ENCODE data around the gene DPP6. TPM values are rescaled to one million over a fixed set of nuclear protein-coding genes. Genes with fewer than 3 reads are reported as not detected.

The DPP6 gene
- total and polyA plus RNA-seq, 2 donors (not counting 1 experiment from before 2014, with no cell fraction given): not detected

DNA sequence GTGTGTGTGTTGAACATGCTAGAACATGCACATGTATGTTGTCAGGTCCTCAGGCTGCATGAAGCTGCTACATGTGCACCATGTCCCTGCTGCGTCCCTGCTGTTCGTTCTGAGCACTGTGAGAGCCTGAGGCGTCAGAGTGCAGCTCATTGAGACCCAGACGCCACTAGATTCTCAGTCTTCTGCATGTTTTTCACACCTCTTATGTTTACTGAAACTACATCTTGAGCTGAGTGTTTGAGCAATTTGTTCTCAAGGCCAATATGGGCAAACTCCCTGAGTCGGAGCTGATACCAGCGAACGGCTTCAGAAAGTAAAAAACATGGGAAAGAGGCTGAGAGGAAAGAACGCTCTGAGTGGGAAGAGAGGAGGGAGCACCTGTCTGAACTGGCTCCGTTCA lies 600.4 kb downstream of the DPP6 start:
- H3K4me1 Mint-ChIP-seq: no peaks in the 10 kb centered on the region
- H3K27me3 Mint-ChIP-seq: no peaks in the 10 kb centered on the region
- no peak for DNase-seq
- H3K9me3 Mint-ChIP-seq (ENCODE audit: insufficient read depth): no peaks in the 10 kb centered on the region
- CTCF ChIA-PET: no interaction called here
- Histone ChIP-seq H3K79me2 (ENCODE audit: control insufficient read depth, insufficient read depth, low read length) (no peaks in the 10 kb centered on the region), H3K4me2 (replicated peaks; ENCODE audit: low read depth, low read length, poor library complexity, severe bottlenecking) (no peak overlapping the region), H3K4me1 (ENCODE audit: control insufficient read depth in 2 of 2, insufficient read depth in 2 of 2, low read length in 2 of 2) (no peaks in the 10 kb centered on the region), H3K9me3 (ENCODE audit: control extremely low read depth in 1 of 3, control insufficient read depth in 2 of 3, insufficient read depth in 1 of 3, low read length in 2 of 3) (peaks cover 0 to 41% (median 0%) of the 10 kb centered on the region in 3 donors), H3K9ac (ENCODE audit: low read length) (no peak overlapping the region), H4K20me1 (ENCODE audit: control insufficient read depth, insufficient read depth, low read length, poor library complexity, severe bottlenecking) (no peaks in the 10 kb centered on the region), H3K27ac (ENCODE audit: low read length in 2 of 2) (no peak overlapping the region), H3K27me3 (replicated peaks in 1 of 4; ENCODE audit: control extremely low read depth in 1 of 4, control insufficient read depth in 3 of 4, insufficient read depth in 4 of 4, low read length in 3 of 4) (no peaks in the 10 kb centered on the region), H2AFZ (ENCODE audit: insufficient read depth, low read depth, low read length, poor library complexity, severe bottlenecking) (no peak overlapping the region), H3K4me3 (ENCODE audit: control extremely low read depth in 1 of 5, extremely low read depth in 1 of 5, insufficient read depth in 1 of 5, low read depth in 2 of 5, low read length in 4 of 5) (no peak overlapping the region), H3K36me3 (replicated peaks in 1 of 2; ENCODE audit: control extremely low read depth in 1 of 2, control insufficient read depth in 1 of 2, extremely low read depth in 1 of 2, insufficient read depth in 2 of 2, low read length in 1 of 2) (no peaks in the 10 kb centered on the region)
- intact Hi-C loops (cut with micrococcal nuclease): no loop called here
- H3K4me3 Mint-ChIP-seq: no peak overlapping the region
- POLR2A ChIA-PET: no interaction called here
- TF ChIP-seq EZH2 (IDR thresholded peaks at IDR 0.05; ENCODE audit: borderline replicate concordance, insufficient read depth, low read depth, low read length, poor library complexity, severe bottlenecking): no peak
- TF ChIP-seq, protein P1, sequence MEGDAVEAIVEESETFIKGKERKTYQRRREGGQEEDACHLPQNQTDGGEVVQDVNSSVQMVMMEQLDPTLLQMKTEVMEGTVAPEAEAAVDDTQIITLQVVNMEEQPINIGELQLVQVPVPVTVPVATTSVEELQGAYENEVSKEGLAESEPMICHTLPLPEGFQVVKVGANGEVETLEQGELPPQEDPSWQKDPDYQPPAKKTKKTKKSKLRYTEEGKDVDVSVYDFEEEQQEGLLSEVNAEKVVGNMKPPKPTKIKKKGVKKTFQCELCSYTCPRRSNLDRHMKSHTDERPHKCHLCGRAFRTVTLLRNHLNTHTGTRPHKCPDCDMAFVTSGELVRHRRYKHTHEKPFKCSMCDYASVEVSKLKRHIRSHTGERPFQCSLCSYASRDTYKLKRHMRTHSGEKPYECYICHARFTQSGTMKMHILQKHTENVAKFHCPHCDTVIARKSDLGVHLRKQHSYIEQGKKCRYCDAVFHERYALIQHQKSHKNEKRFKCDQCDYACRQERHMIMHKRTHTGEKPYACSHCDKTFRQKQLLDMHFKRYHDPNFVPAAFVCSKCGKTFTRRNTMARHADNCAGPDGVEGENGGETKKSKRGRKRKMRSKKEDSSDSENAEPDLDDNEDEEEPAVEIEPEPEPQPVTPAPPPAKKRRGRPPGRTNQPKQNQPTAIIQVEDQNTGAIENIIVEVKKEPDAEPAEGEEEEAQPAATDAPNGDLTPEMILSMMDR (IDR thresholded peaks at IDR 0.05): no peak
- ATAC-seq (ENCODE audit: low read depth): no peak
- 88% methylated on average over 8 of the region's 9 CpGs for WGBS (ENCODE audit: insufficient coverage)
- H3K27ac Mint-ChIP-seq: no peak overlapping the region

DNA sequence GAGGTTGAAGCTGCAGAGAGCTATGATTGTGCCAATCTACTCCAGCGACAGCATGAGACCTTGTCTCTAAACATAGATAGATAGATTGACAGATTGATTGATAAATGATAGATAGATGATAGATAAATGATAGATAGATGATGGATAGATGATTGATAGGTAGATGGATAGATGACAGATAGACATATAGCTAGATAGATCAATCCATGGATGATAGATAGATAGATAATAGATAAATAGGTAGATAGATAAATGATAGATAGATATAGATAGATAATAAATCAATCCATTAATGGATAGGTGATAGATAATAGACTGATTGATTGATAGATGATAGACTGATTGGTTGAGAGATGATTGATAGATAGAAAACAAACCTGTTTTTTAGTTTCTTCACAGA lies 601.1 kb downstream of the DPP6 start:
- Mint-ChIP-seq H3K27me3 (no peaks in the 10 kb centered on the region), H3K4me3 (no peak overlapping the region), H3K27ac (no peak overlapping the region), H3K9me3 (ENCODE audit: insufficient read depth) (peaks cover under 1% of the 10 kb centered on the region), H3K4me1 (no peaks in the 10 kb centered on the region)
- H3K4me3 ChIP-seq (ENCODE audit: control extremely low read depth in 1 of 5, extremely low read depth in 1 of 5, insufficient read depth in 1 of 5, low read depth in 2 of 5, low read length in 4 of 5): no peak overlapping the region
- no peaks in the 10 kb centered on the region for H3K36me3 ChIP-seq (replicated peaks in 1 of 2; ENCODE audit: control extremely low read depth in 1 of 2, control insufficient read depth in 1 of 2, extremely low read depth in 1 of 2, insufficient read depth in 2 of 2, low read length in 1 of 2)
- POLR2A ChIA-PET: no interaction called here
- TF ChIP-seq EZH2 (IDR thresholded peaks at IDR 0.05; ENCODE audit: borderline replicate concordance, insufficient read depth, low read depth, low read length, poor library complexity, severe bottlenecking): no peak
- TF ChIP-seq, protein P1 (IDR thresholded peaks at IDR 0.05): no peak
- H4K20me1 ChIP-seq (ENCODE audit: control insufficient read depth, insufficient read depth, low read length, poor library complexity, severe bottlenecking): no peaks in the 10 kb centered on the region
- H3K4me1 ChIP-seq (ENCODE audit: control insufficient read depth in 2 of 2, insufficient read depth in 2 of 2, low read length in 2 of 2): no peaks in the 10 kb centered on the region
- WGBS (ENCODE audit: insufficient coverage): no CpG with 5 or more reads among the region's 1 CpG
- no peak for DNase-seq
- H3K79me2 ChIP-seq (ENCODE audit: control insufficient read depth, insufficient read depth, low read length): no peaks in the 10 kb centered on the region
- H3K4me2 ChIP-seq (replicated peaks; ENCODE audit: low read depth, low read length, poor library complexity, severe bottlenecking): no peak overlapping the region
- no peaks in the 10 kb centered on the region for H3K27me3 ChIP-seq (replicated peaks in 1 of 4; ENCODE audit: control extremely low read depth in 1 of 4, control insufficient read depth in 3 of 4, insufficient read depth in 4 of 4, low read length in 3 of 4)
- H3K27ac ChIP-seq (ENCODE audit: low read length in 2 of 2): no peak overlapping the region
- H3K9ac ChIP-seq (ENCODE audit: low read length): no peak overlapping the region
- ATAC-seq (ENCODE audit: low read depth): no peak
- H2AFZ ChIP-seq (ENCODE audit: insufficient read depth, low read depth, low read length, poor library complexity, severe bottlenecking): no peak overlapping the region
- CTCF ChIA-PET: no interaction called here
- H3K9me3 ChIP-seq (ENCODE audit: control extremely low read depth in 1 of 3, control insufficient read depth in 2 of 3, insufficient read depth in 1 of 3, low read length in 2 of 3): peaks cover 0 to 38% (median 0%) of the 10 kb centered on the region in 3 donors
- intact Hi-C loops (cut with micrococcal nuclease): no loop called here

Measured in B cell (primary cell).